K562 (cell line): ENCODE measurements around the gene UQCRC1. TPM values are rescaled to one million over a fixed set of nuclear protein-coding genes. Genes with fewer than 3 reads are reported as not detected.
A peak's percentile ranks its signal among the peaks of the same experiment; 100 is the strongest.

Experiments used
- BRD4 ChIP-seq: fragments of 200-600 bp; sonication (generic); IDR thresholded peaks from 2 replicates; pipeline ENCODE4 v1.6.1; 2017; ENCODE audit warnings: inconsistent platforms
- CCAR2 ChIP-seq: fragments of 200-400 bp; formaldehyde crosslinking; IDR thresholded peaks from 2 replicates; pipeline ENCODE4 v1.6.1; 2017; ENCODE audit warnings: mild to moderate bottlenecking, low read depth, low read length
- GABPB1 ChIP-seq: sonication (generic); formaldehyde crosslinking; IDR thresholded peaks from 2 replicates; pipeline ENCODE4 v1.8.0; 2022; ENCODE audit warnings: mild to moderate bottlenecking, missing genetic modification reagents
- NCOR1 ChIP-seq: fragments of 450-650 bp; IDR thresholded peaks from 2 replicates; pipeline ENCODE4 v1.6.1; 2016; ENCODE audit warnings: mild to moderate bottlenecking, moderate library complexity
- NFXL1 ChIP-seq: fragments of 450-650 bp; formaldehyde crosslinking; IDR thresholded peaks from 2 replicates; pipeline ENCODE4 v1.4.0; 2021; ENCODE audit warnings: mild to moderate bottlenecking
- PCBP2 ChIP-seq: fragments of 200-400 bp; formaldehyde crosslinking; IDR thresholded peaks from 2 replicates; pipeline ENCODE4 v1.6.1; 2018; ENCODE audit warnings: low read length, low read depth, mild to moderate bottlenecking, moderate library complexity; ENCODE audit not compliant: poor library complexity, severe bottlenecking
- POLR2AphosphoS2 ChIP-seq: IDR thresholded peaks from 2 replicates; pipeline ENCODE4 v1.6.1; 2012; ENCODE audit warnings: low read length, improper control_type of control experiment
- SMAD4 ChIP-seq: fragments of 250-450 bp; sonication (Bioruptor Pico); conservative IDR thresholded peaks from 2 replicates; pipeline ENCODE4 v1.8.0; 2021; ENCODE audit warnings: inconsistent platforms, mild to moderate bottlenecking, moderate library complexity
- SPI1 ChIP-seq: IDR thresholded peaks from 2 replicates; pipeline ENCODE4 v1.6.1; 2011; ENCODE audit warnings: low read depth, low read length, control low read depth, borderline replicate concordance
- TCF7 ChIP-seq: sonication (generic); IDR thresholded peaks from 2 replicates; pipeline ENCODE4 v1.6.1; 2016; ENCODE audit warnings: antibody characterized with exemption, borderline replicate concordance
- ZNF507 ChIP-seq: conservative IDR thresholded peaks from 2 replicates; pipeline ENCODE4 v1.6.1; 2017; ENCODE audit warnings: missing genetic modification characterization, missing compliant biosample characterization
- polyA plus RNA-seq, 8 experiments: library from polyadenylated mRNA; depleted of rRNA in 4 of 8; stranded (reverse) in 5 of 8; unstranded in 3 of 8; fragments of >200 nt; fragmentation: Nextera tagmentation in 2 of 8; fragmentation: Illumina TruSeq in 1 of 8; extraction: Ambion mirVana in 2 of 8; extraction: Trizol in 1 of 8; gene quantifications; 2 replicates each; pipeline versions ENCODE4 v1.2.1 to v1.2.3, GENCODE V29; 2011 to 2014; ENCODE audit warnings: inconsistent platforms in 1 of 8, missing spikeins in 1 of 8
- total RNA-seq, 7 experiments: library from RNA; depleted of rRNA in 6 of 7; stranded (reverse); fragments of >200 nt in 6 of 7; fragmentation: Illumina TruSeq in 2 of 7; extraction: Trizol in 2 of 7; gene quantifications; 2 replicates each; pipeline versions ENCODE4 v1.2.1 to v1.2.3, GENCODE V29; 2011 to 2021; ENCODE audit warnings: low replicate concordance in 1 of 7
- TF ChIP-seq, protein P1 (sequence below), 2 experiments: fragments of 450-650 bp; IDR thresholded peaks; 2 replicates each; pipeline ENCODE4 v1.6.1; 2016; ENCODE audit warnings: mild to moderate bottlenecking in 2 of 2, borderline replicate concordance in 1 of 2, low read depth in 1 of 2, moderate library complexity in 1 of 2
- TF ChIP-seq, protein P2 (sequence below), 2 experiments: fragments of 250-450 bp in 1 of 2; fragments of 450-650 bp in 1 of 2; sonication (Bioruptor Pico) in 1 of 2; IDR thresholded peaks; 2 replicates each; pipeline versions ENCODE4 v1.6.1 to v1.8.0; 2016 to 2021; ENCODE audit warnings: mild to moderate bottlenecking in 2 of 2, moderate library complexity in 2 of 2, missing compliant biosample characterization in 1 of 2, missing genetic modification characterization in 1 of 2
- TF ChIP-seq, protein P3 (sequence below): fragments of 250-450 bp; sonication (Bioruptor Pico); IDR thresholded peaks from 2 replicates; pipeline ENCODE4 v1.4.0; 2020

The UQCRC1 gene
- total and polyA plus RNA-seq, 9 of the 15 experiments (the other 6 are each of a cell fraction or from before 2014, with no cell fraction given): 125 to 424 (median 268) TPM

DNA sequence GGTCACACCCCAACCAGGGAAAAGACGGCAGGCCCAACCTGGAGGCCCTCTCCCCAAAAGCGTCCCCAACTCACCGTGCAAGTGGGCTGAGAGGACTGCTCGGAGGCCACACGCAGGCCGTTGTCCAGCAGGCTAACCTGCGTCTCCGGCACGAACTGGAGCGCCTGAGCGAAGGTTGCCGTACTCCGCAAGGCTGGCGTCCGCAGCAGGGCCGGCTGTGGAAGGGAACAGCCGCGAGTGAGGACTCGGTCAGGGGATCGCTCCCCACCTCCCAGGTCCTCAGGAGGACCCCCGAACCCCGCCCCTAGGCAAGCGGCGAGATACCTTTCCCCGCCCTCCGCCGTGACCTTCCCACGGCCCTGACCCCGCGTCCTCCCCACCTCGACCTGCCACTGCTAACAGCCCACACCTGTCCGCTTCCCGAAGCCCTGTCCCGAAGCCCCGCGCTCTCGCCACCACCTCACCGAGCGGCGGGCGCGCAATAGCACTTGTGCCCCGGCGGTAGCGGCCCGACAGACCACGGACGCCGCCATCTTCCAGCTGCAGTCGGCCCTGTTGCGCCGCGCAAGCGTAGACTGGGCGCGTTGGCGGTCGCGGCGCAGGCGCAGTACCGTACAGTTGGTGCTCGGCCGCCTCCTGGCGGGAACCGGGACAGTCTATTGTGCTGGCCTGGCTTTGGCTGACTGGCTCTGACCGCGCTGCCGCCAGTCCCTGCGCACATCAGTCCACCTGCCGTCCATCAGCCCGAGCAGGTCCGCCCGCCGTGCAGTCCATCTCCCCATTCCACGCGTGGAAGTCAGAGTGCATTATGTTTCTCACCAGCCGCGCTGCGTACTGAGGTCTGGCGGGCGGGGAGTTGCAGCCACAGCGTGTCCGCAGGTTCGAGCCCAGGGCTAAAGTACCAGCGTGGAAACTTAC is at the start of gene UQCRC1 (continued):
- TF ChIP-seq, protein P1, sequence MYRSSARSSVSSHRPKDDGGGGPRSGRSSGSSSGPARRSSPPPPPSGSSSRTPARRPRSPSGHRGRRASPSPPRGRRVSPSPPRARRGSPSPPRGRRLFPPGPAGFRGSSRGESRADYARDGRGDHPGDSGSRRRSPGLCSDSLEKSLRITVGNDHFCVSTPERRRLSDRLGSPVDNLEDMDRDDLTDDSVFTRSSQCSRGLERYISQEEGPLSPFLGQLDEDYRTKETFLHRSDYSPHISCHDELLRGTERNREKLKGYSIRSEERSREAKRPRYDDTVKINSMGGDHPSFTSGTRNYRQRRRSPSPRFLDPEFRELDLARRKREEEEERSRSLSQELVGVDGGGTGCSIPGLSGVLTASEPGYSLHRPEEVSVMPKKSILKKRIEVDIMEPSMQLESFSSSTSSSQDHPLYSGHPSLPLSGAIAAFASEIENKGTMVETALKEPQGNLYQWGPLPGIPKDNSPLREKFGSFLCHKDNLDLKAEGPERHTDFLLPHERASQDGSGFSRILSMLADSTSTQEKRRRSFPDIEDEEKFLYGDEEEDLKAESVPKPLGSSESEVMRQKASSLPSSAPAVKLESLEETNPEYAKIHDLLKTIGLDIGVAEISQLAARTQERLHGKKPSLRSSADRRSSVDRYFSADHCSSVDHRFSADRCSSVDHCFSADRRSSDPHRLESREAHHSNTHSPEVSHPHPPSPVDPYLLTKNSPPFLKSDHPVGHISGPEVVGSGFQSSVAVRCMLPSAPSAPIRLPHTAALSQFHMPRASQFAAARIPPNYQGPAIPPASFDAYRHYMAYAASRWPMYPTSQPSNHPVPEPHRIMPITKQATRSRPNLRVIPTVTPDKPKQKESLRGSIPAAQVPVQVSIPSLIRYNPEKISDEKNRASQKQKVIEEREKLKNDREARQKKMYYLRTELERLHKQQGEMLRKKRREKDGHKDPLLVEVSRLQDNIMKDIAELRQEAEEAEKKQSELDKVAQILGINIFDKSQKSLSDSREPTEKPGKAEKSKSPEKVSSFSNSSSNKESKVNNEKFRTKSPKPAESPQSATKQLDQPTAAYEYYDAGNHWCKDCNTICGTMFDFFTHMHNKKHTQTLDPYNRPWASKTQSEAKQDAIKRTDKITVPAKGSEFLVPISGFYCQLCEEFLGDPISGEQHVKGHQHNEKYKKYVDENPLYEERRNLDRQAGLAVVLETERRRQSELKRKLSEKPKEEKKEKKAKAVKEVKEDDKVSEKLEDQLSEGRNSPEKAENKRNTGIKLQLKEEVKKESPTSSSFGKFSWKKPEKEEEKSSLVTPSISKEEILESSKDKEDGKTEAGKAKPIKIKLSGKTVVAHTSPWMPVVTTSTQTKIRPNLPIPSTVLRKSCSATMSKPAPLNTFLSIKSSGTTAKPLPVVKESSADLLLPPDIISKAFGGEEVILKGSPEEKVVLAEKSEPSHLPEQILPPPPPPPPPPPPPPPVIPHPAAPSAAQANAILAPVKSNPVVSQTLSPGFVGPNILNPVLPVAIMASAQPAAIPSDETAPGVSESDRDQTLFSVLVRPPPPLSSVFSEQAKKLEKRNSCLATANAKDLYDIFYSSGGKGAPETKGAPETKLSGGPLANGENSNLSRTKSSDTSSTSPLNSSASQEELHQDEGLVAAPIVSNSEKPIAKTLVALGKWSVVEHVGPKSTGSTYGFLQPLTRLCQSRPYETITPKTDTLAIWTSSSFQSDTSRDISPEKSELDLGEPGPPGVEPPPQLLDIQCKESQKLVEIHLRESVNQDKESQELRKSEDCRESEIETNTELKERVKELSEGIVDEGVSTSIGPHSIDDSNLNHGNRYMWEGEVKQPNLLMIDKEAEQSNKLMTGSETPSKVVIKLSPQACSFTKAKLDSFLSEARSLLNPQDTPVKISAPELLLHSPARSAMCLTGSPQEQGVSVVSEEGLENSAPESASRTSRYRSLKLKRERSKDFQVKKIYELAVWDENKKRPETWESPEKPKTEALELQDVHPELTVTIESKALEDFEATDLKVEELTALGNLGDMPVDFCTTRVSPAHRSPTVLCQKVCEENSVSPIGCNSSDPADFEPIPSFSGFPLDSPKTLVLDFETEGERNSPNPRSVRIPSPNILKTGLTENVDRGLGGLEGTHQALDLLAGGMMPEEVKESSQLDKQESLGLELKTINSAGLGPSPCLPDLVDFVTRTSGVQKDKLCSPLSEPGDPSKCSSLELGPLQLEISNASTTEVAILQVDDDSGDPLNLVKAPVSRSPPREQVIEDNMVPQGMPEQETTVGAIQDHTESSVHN (IDR thresholded peaks at IDR 0.05; ENCODE audit: borderline replicate concordance in 1 of 2, low read depth in 1 of 2): no peak
- TF ChIP-seq CCAR2 (no peak), GABPB1 (CRISPR knock-in tag) (peak; percentile 84), SMAD4 (CRISPR knock-in tag) (0 out of 2 replicates have a peak, but pooled peaks have one; percentile 12), ZNF507 (no peak), NFXL1 (CRISPR knock-in tag) (no peak), SPI1 (no peak), TCF7 (0 out of 2 replicates have a peak, but pooled peaks have one; percentile 45), NCOR1 (no peak), POLR2AphosphoS2 (no peak; the same call in 1 of the 2 replicates), BRD4 (0 out of 2 replicates have a peak, but pooled peaks have one; percentile 50), PCBP2 (no peak)
- TF ChIP-seq, protein P2, sequence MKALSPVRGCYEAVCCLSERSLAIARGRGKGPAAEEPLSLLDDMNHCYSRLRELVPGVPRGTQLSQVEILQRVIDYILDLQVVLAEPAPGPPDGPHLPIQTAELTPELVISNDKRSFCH (CRISPR knock-in tag; IDR thresholded peaks at IDR 0.05): no peak
- TF ChIP-seq, protein P2 (tag; IDR thresholded peaks at IDR 0.05): no peak
- TF ChIP-seq, protein P3, sequence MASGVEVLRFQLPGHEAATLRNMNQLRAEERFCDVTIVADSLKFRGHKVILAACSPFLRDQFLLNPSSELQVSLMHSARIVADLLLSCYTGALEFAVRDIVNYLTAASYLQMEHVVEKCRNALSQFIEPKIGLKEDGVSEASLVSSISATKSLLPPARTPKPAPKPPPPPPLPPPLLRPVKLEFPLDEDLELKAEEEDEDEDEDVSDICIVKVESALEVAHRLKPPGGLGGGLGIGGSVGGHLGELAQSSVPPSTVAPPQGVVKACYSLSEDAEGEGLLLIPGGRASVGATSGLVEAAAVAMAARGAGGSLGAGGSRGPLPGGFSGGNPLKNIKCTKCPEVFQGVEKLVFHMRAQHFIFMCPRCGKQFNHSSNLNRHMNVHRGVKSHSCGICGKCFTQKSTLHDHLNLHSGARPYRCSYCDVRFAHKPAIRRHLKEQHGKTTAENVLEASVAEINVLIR (CRISPR knock-in tag): no peak
